ENCODE data around the gene PHACTR4. TPM values are rescaled to one million over a fixed set of nuclear protein-coding genes. Genes with fewer than 3 reads are reported as not detected.

PHACTR4 gene
- total and polyA plus RNA-seq, 10 of the 15 experiments (the other 5 are each of a cell fraction or from before 2014, with no cell fraction given): 8.9 to 34.2 (median 12.5) TPM

DNA sequence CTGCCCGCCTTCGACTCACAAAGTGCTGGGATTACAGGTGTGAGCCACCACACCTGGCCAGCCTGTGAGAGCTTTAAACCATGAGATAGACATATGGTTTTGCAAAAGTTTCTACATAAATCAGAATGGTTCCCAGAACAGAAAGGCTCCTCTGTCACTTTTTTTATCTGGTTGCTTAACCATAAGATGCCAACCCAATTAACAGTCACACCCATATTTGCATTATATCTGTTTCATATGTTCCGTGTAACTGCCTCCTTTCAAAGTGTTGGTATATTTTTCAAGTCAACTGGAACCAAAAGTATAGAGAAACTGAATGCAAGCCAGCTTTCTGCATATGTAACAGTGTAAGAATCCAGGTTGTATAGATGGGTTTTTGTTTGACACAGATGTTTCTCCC is 112.6 kb downstream of the PHACTR4 start:
- Histone ChIP-seq H3K4me3 (no peak overlapping the region), H4K20me1 (ENCODE audit: control insufficient read depth, insufficient read depth) (no peaks in the 10 kb centered on the region), H3K79me2 (ENCODE audit: control insufficient read depth, insufficient read depth, low read length) (no peaks in the 10 kb centered on the region), H3K4me1 (ENCODE audit: control insufficient read depth, insufficient read depth, low read length) (no peaks in the 10 kb centered on the region), H3K36me3 (ENCODE audit: control insufficient read depth in 2 of 2, insufficient read depth in 2 of 2, low read length in 1 of 2) (peaks cover 0 to 19% of the 10 kb centered on the region in 2 experiments; a peak in 2 of 4 replicates), H3K9me3 (replicated peaks; ENCODE audit: control insufficient read depth, insufficient read depth, low read length) (no peaks in the 10 kb centered on the region), H3K27ac (ENCODE audit: control insufficient read depth, insufficient read depth) (no peak overlapping the region), H3K27me3 (replicated peaks in 1 of 2; ENCODE audit: control insufficient read depth in 2 of 2, insufficient read depth in 2 of 2, low read length in 1 of 2) (no peaks in the 10 kb centered on the region), H2AFZ (ENCODE audit: control insufficient read depth, low read depth, low read length) (no peak overlapping the region), H3K4me2 (ENCODE audit: control insufficient read depth, insufficient read depth) (no peak overlapping the region), H3K9ac (ENCODE audit: control insufficient read depth, insufficient read depth, low read length) (no peak overlapping the region)
- RAD21 ChIA-PET (ENCODE audit: unreplicated experiment): no interaction called here
- ATAC-seq (no peak), DNase-seq (ENCODE audit: low read depth, low spot score) (no peak), FAIRE-seq (no peak)
- intact Hi-C loops (cut with micrococcal nuclease; ENCODE audit: unreplicated experiment) (no loop called here), in situ Hi-C loops (cut with MboI) (no loop called here)
- no TSS peak for BruUV-seq (replicated peaks)
- POLR2A ChIA-PET: interaction anchor here (1.2 to 1.5 kb wide), 2 partner anchors 9 to 10 kb away, joined by 4 to 5 read pairs; no protein-coding TSS in a partner anchor
- WGBS (ENCODE audit: insufficient coverage, insufficient replicate concordance, low lambda C conversion rate, missing lambda C conversion rate): 65% methylated on average over 3 of the region's 3 CpGs
- no peak for TF ChIP-seq BCL3 (IDR thresholded peaks at IDR 0.05; ENCODE audit: borderline replicate concordance, insufficient read depth, low read depth, low read length, poor library complexity, severe bottlenecking)
- no peak for TF ChIP-seq RAD51 (IDR thresholded peaks at IDR 0.05)
- SMC1A ChIA-PET (ENCODE audit: uncharacterized antibody, unreplicated experiment): interaction anchor here (0.6 to 1.4 kb wide), 3 partner anchors 13 to 85 kb away, joined by 3 read pairs; no protein-coding TSS in a partner anchor
- CTCF ChIA-PET: interaction anchor here (1.0 kb wide), 1 partner anchor 122 kb away, joined by 3 read pairs; no protein-coding TSS in a partner anchor

- TF ChIP-seq ASH2L (IDR thresholded peaks at IDR 0.05; ENCODE audit: borderline replicate concordance, low read depth) (no peak), SREBF1 (IDR thresholded peaks at IDR 0.05; ENCODE audit: low read length) (no peak), MYC (IDR thresholded peaks at IDR 0.05; ENCODE audit: insufficient read depth, insufficient read length, insufficient replicate concordance, low read length, severe bottlenecking) (no peak), NFXL1 (IDR thresholded peaks at IDR 0.05; ENCODE audit: borderline replicate concordance) (no peak), MXI1 (IDR thresholded peaks at IDR 0.05; ENCODE audit: low read depth, low read length) (no peak), NR2C1 (IDR thresholded peaks at IDR 0.05) (no peak), POLR2AphosphoS5 (IDR thresholded peaks at IDR 0.05; ENCODE audit: low read length) (no peak), CREB1 (IDR thresholded peaks at IDR 0.05; ENCODE audit: low read depth) (no peak), BMI1 (IDR thresholded peaks at IDR 0.05; ENCODE audit: borderline replicate concordance) (no peak), PAX5 (IDR thresholded peaks at IDR 0.05; ENCODE audit: borderline replicate concordance, low read depth, low read length) (no peak), RELB (IDR thresholded peaks at IDR 0.05; ENCODE audit: low read depth) (no peak), EP300 (IDR thresholded peaks at IDR 0.05; ENCODE audit: borderline replicate concordance in 1 of 2, control insufficient read depth in 1 of 2, low read depth in 2 of 2, low read length in 2 of 2) (no peak), HCFC1 (IDR thresholded peaks at IDR 0.05; ENCODE audit: low read length) (no peak)
- POLR2A ChIA-PET: interaction anchor here (1.2 to 1.5 kb wide), 2 partner anchors 8 to 10 kb away, joined by 4 to 5 read pairs; no protein-coding TSS in a partner anchor
- FAIRE-seq: no peak
Measured at GRCh38 chr1:28482702-28483101, 113.2 kb downstream of the PHACTR4 start.

More at GRCh38 chr1:28482702-28483101, 113.2 kb downstream of the PHACTR4 start:
- Histone ChIP-seq H2AFZ (ENCODE audit: control insufficient read depth, low read depth, low read length) (no peak overlapping the region), H3K4me2 (ENCODE audit: control insufficient read depth, insufficient read depth) (no peak overlapping the region), H3K4me1 (ENCODE audit: control insufficient read depth, insufficient read depth, low read length) (no peaks in the 10 kb centered on the region), H3K4me3 (no peak overlapping the region), H3K27me3 (replicated peaks in 1 of 2; ENCODE audit: control insufficient read depth in 2 of 2, insufficient read depth in 2 of 2, low read length in 1 of 2) (no peaks in the 10 kb centered on the region), H4K20me1 (ENCODE audit: control insufficient read depth, insufficient read depth) (no peaks in the 10 kb centered on the region), H3K27ac (ENCODE audit: control insufficient read depth, insufficient read depth) (no peak overlapping the region), H3K79me2 (ENCODE audit: control insufficient read depth, insufficient read depth, low read length) (no peaks in the 10 kb centered on the region), H3K9ac (ENCODE audit: control insufficient read depth, insufficient read depth, low read length) (no peak overlapping the region), H3K36me3 (ENCODE audit: control insufficient read depth in 2 of 2, insufficient read depth in 2 of 2, low read length in 1 of 2) (peaks cover 0 to 19% of the 10 kb centered on the region in 2 experiments; a peak in 2 of 4 replicates), H3K9me3 (replicated peaks; ENCODE audit: control insufficient read depth, insufficient read depth, low read length) (no peaks in the 10 kb centered on the region)
- ATAC-seq (no peak), DNase-seq (ENCODE audit: low read depth, low spot score) (no peak)
- in situ Hi-C loops (cut with MboI): no loop called here
- RAD21 ChIA-PET (ENCODE audit: unreplicated experiment): no interaction called here
- SMC1A ChIA-PET (ENCODE audit: uncharacterized antibody, unreplicated experiment): interaction anchor here (1.0 to 1.4 kb wide), 2 partner anchors 12 to 85 kb away, joined by 3 read pairs; no protein-coding TSS in a partner anchor
- WGBS (ENCODE audit: insufficient coverage, insufficient replicate concordance, low lambda C conversion rate, missing lambda C conversion rate): 100% methylated on average over 2 of the region's 2 CpGs
- CTCF ChIA-PET: no interaction called here
- intact Hi-C loops (cut with micrococcal nuclease; ENCODE audit: unreplicated experiment): no loop called here
- no TSS peak for BruUV-seq (replicated peaks)
